ENCODE data around the gene CARTPT.

DNA sequence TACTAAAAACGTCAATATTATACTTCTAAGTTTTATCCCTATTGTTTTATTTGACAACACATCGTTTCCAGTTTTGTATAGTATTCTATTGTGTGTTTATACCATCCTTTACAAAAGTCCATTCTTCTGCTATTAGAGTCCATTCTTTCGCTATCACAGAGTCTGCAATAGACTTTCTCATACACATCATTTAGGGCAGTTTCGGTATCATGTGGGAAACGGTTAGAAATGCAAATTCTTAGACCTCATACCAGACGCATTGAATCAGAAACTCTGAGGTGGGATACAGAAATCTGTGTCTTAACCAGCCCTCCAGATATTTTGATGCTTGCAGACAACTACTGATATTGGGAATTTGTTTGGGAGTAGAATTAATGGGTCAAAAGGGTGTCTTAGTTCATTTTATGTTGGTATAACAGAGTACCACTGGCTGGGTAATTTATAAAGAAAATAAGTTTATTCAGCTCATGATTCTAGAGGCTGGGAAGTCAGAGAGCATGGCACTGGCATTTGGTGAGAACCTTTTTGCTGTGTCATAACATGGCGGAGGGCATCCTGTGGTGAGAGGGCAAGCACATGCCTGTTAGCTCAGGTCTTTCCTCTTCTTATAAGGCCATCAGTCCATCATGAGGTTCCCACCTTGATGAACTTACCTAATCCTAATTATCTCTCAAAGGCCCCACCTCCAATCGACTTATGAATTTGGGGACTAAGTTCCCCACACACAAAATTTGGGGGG, 21.1 kb downstream of the CARTPT start:
- TF ChIP-seq POLR2A (IDR thresholded peaks at IDR 0.05), result no peak
- TF ChIP-seq, protein P1, sequence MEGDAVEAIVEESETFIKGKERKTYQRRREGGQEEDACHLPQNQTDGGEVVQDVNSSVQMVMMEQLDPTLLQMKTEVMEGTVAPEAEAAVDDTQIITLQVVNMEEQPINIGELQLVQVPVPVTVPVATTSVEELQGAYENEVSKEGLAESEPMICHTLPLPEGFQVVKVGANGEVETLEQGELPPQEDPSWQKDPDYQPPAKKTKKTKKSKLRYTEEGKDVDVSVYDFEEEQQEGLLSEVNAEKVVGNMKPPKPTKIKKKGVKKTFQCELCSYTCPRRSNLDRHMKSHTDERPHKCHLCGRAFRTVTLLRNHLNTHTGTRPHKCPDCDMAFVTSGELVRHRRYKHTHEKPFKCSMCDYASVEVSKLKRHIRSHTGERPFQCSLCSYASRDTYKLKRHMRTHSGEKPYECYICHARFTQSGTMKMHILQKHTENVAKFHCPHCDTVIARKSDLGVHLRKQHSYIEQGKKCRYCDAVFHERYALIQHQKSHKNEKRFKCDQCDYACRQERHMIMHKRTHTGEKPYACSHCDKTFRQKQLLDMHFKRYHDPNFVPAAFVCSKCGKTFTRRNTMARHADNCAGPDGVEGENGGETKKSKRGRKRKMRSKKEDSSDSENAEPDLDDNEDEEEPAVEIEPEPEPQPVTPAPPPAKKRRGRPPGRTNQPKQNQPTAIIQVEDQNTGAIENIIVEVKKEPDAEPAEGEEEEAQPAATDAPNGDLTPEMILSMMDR (IDR thresholded peaks at IDR 0.05), result no peak

Data from esophagus squamous epithelium (tissue), 4 donors.